HepG2 (cell line): ENCODE measurements around the gene RALY. TPM values are rescaled to one million over a fixed set of nuclear protein-coding genes. Genes with fewer than 3 reads are reported as not detected.

Experiments
- ATAC-seq: fragments of 200-7000 bp; cut with Tn5 transposase; 3 replicates; pipeline ENCODE4 v1.9.1; 2020; ENCODE audit warnings: mild to moderate bottlenecking, moderate library complexity
- BruUV-seq: library from RNA; stranded (reverse); fragments of 400-500 nt; replicated peaks from 2 replicates; lab custom pipeline; 2021; lab: Mats Ljungman, UMichigan
- CTCF ChIA-PET: fragments of 300-600 bp; formaldehyde crosslinking; extraction: SDS; loops from one replicate; lab custom pipeline; 2021; ENCODE audit warnings: low total read pairs, inconsistent platforms, low intra/inter-chr PET ratio; lab: Yijun Ruan, JAX
- POLR2A ChIA-PET: fragments of 350-600 bp; sonication (Branson Sonifier 250); formaldehyde crosslinking; loops from one replicate; lab custom pipeline; 2020; ENCODE audit warnings: antibody characterized with exemption, inconsistent platforms; lab: Yijun Ruan, JAX
- DNase-seq: peaks from one replicate; pipeline ENCODE4 v3.0.0-alpha.2; 2015; ENCODE audit warnings: low spot score
- FAIRE-seq: peaks from 3 replicates; lab custom pipeline; 2011; peaks lifted over from hg19 to GRCh38; lab: Jason Lieb, UNC
- H2AFZ ChIP-seq: one replicate; pipeline ENCODE4 v1.6.1; 2011; ENCODE audit warnings: low read length, inconsistent platforms
- H3K27ac ChIP-seq: fragments of 300-600 bp; 3 replicates; pipeline ENCODE4 v1.8.0; 2011; ENCODE audit warnings: mixed run types, mild to moderate bottlenecking, mixed read lengths, low read length, inconsistent platforms; ENCODE audit not compliant: insufficient read depth; ENCODE audit errors: extremely low read length
- H3K27me3 ChIP-seq, 2 experiments: fragments of 200-600 bp in 1 of 2; 2 replicates in 1 of 2; 3 replicates in 1 of 2; pipeline versions ENCODE4 v1.6.0 to v1.8.0; 2011; ENCODE audit warnings: low read length in 2 of 2, mild to moderate bottlenecking in 2 of 2, moderate library complexity in 2 of 2, inconsistent platforms in 1 of 2; ENCODE audit not compliant: insufficient read depth in 2 of 2, control insufficient read depth in 1 of 2
- H3K36me3 ChIP-seq, 2 experiments: fragments of 200-600 bp in 1 of 2; replicated peaks in 1 of 2; 2 replicates in 1 of 2; 3 replicates in 1 of 2; pipeline versions ENCODE4 v1.5.1 to v1.8.0; 2011; ENCODE audit warnings: low read length in 2 of 2, inconsistent platforms in 1 of 2; ENCODE audit not compliant: insufficient read depth in 2 of 2, control insufficient read depth in 1 of 2
- H3K4me1 ChIP-seq: 2 replicates; pipeline ENCODE4 v1.5.1; 2012; ENCODE audit warnings: low read length, inconsistent platforms; ENCODE audit not compliant: insufficient read depth
- H3K4me2 ChIP-seq: 2 replicates; pipeline ENCODE4 v1.6.0; 2011; ENCODE audit warnings: low read depth, low read length, inconsistent platforms
- H3K4me3 ChIP-seq, 3 experiments: fragments of 200-600 bp in 1 of 3; sonication (generic), shearing (Covaris generic) in 1 of 3; replicated peaks in 1 of 3; 2 replicates each; pipeline ENCODE4 v1.5.1; 2011 to 2016; ENCODE audit warnings: low read length in 3 of 3, inconsistent platforms in 2 of 3, low read depth in 2 of 3, mild to moderate bottlenecking in 2 of 3, control low read depth in 1 of 3, mixed read lengths in 1 of 3; ENCODE audit not compliant: insufficient read depth in 1 of 3
- H3K79me2 ChIP-seq: one replicate; pipeline ENCODE4 v1.6.1; 2011; ENCODE audit warnings: low read length, inconsistent platforms; ENCODE audit not compliant: insufficient read depth
- H3K9ac ChIP-seq: 2 replicates; pipeline ENCODE4 v1.6.0; 2011; ENCODE audit warnings: mild to moderate bottlenecking, low read depth, low read length, inconsistent platforms; ENCODE audit not compliant: insufficient read depth
- H3K9me3 ChIP-seq: 2 replicates; pipeline ENCODE4 v1.5.1; 2012; ENCODE audit warnings: mild to moderate bottlenecking, low read length
- H4K20me1 ChIP-seq: 2 replicates; pipeline ENCODE4 v1.6.0; 2011; ENCODE audit warnings: inconsistent platforms, mild to moderate bottlenecking, low read length, moderate library complexity; ENCODE audit not compliant: insufficient read depth
- DRAP1 ChIP-seq: IDR thresholded peaks from 2 replicates; pipeline ENCODE4 v1.6.1; 2016; ENCODE audit warnings: missing genetic modification reagents, missing compliant biosample characterization
- EP300 ChIP-seq, 3 experiments: sonication (generic) in 1 of 3; formaldehyde crosslinking in 1 of 3; IDR thresholded peaks; 2 replicates each; pipeline versions ENCODE4 v1.5.1 to v1.6.1; 2011 to 2020; ENCODE audit warnings: low read depth in 2 of 3, low read length in 2 of 3, borderline replicate concordance in 1 of 3, improper control_type of control experiment in 1 of 3, mild to moderate bottlenecking in 1 of 3, missing genetic modification reagents in 1 of 3, moderate library complexity in 1 of 3
- FOXA1 ChIP-seq, 2 experiments: fragments of 450-650 bp in 1 of 2; sonication (generic) in 1 of 2; formaldehyde crosslinking in 1 of 2; IDR thresholded peaks; 2 replicates each; pipeline versions ENCODE4 v1.4.0 to v1.6.1; 2016 to 2020; ENCODE audit warnings: missing genetic modification reagents in 1 of 2
- FOXK1 ChIP-seq: sonication (generic); formaldehyde crosslinking; IDR thresholded peaks from 2 replicates; pipeline ENCODE4 v1.4.0; 2020; ENCODE audit warnings: low read depth, missing genetic modification reagents, borderline replicate concordance
- FOXP1 ChIP-seq, 2 experiments: fragments of 450-650 bp in 1 of 2; IDR thresholded peaks; 2 replicates each; pipeline ENCODE4 v1.6.1; 2017 to 2018; ENCODE audit warnings: antibody characterized with exemption in 1 of 2
- MYNN ChIP-seq: sonication (generic); formaldehyde crosslinking; IDR thresholded peaks from 2 replicates; pipeline ENCODE4 v1.4.0; 2020; ENCODE audit warnings: mild to moderate bottlenecking, low read depth, missing genetic modification reagents
- NFYB ChIP-seq: sonication (generic); formaldehyde crosslinking; IDR thresholded peaks from 2 replicates; pipeline ENCODE4 v1.4.0; 2020; ENCODE audit warnings: missing genetic modification reagents
- TBX2 ChIP-seq: sonication (generic); formaldehyde crosslinking; IDR thresholded peaks from 2 replicates; pipeline ENCODE4 v1.5.0; 2020; ENCODE audit warnings: missing genetic modification reagents, mild to moderate bottlenecking, borderline replicate concordance
- THYN1 ChIP-seq: sonication (generic); formaldehyde crosslinking; IDR thresholded peaks from 2 replicates; pipeline ENCODE4 v1.8.1; 2023; ENCODE audit warnings: low read depth, mild to moderate bottlenecking, moderate library complexity, missing genetic modification reagents, borderline replicate concordance
- ZFX ChIP-seq: sonication (generic); formaldehyde crosslinking; IDR thresholded peaks from 2 replicates; pipeline ENCODE4 v1.4.0; 2020; ENCODE audit warnings: mild to moderate bottlenecking, low read depth, missing genetic modification reagents, moderate library complexity
- ZNF230 ChIP-seq: sonication (generic); formaldehyde crosslinking; IDR thresholded peaks from 2 replicates; pipeline ENCODE4 v1.4.0; 2020; ENCODE audit warnings: mild to moderate bottlenecking, missing genetic modification reagents
- ZNF292 ChIP-seq: sonication (generic); formaldehyde crosslinking; IDR thresholded peaks from 2 replicates; pipeline ENCODE4 v1.8.1; 2022; ENCODE audit warnings: mild to moderate bottlenecking, low read depth, missing genetic modification reagents, borderline replicate concordance
- WGBS: methylation state at CpG from one replicate; pipeline ENCODE4 v1.1.6; 2017; ENCODE audit warnings: low lambda C conversion rate; 5-methylcytosine and 5-hydroxymethylcytosine counted together
- in situ Hi-C: cut with HindIII; loops from 2 replicates; pipeline ENCODE4 v1.10.0; 2017; ENCODE audit warnings: low pct_unique_long_range_greater_than_20kb; ENCODE audit not compliant: extremely low pct_ligation_motif_present
- intact Hi-C: fragments of 100-400 bp; cut with micrococcal nuclease; formaldehyde crosslinking; loops from one replicate; pipeline ENCODE4 v1.10.0; 2022; ENCODE audit not compliant: unreplicated experiment
- polyA plus RNA-seq, 8 experiments: library from polyadenylated mRNA; depleted of rRNA in 3 of 8; stranded (reverse) in 7 of 8; unstranded in 1 of 8; fragments of >200 nt; fragmentation: Illumina TruSeq in 4 of 8; extraction: Trizol in 4 of 8; gene quantifications; 2 replicates each; pipeline versions ENCODE4 v1.2.1 to v1.2.3, GENCODE V29; 2011 to 2016; ENCODE audit warnings: low read depth in 4 of 8, missing spikeins in 1 of 8, mixed read lengths in 1 of 8; ENCODE audit not compliant: insufficient read depth in 1 of 8
- total RNA-seq, 5 experiments: library from RNA; depleted of rRNA; stranded (reverse); fragments of >200 nt; fragmentation: Illumina TruSeq; extraction: Trizol; gene quantifications; 2 replicates each; pipeline ENCODE4 v1.2.3, GENCODE V29; 2016; ENCODE audit warnings: low read depth in 1 of 5
- TF ChIP-seq, protein P1 (sequence below): IDR thresholded peaks from 2 replicates; pipeline ENCODE4 v1.4.0; 2020; ENCODE audit warnings: mild to moderate bottlenecking, missing genetic modification reagents
- TF ChIP-seq, protein P2 (sequence below): sonication (generic); formaldehyde crosslinking; conservative IDR thresholded peaks from 2 replicates; pipeline ENCODE4 v1.4.0; 2020; ENCODE audit warnings: mild to moderate bottlenecking, missing genetic modification reagents, moderate library complexity

Gene RALY
- total and polyA plus RNA-seq, 2 of the 13 experiments (the other 11 are each of a cell fraction or from before 2014, with no cell fraction given): 178 to 186 TPM

DNA sequence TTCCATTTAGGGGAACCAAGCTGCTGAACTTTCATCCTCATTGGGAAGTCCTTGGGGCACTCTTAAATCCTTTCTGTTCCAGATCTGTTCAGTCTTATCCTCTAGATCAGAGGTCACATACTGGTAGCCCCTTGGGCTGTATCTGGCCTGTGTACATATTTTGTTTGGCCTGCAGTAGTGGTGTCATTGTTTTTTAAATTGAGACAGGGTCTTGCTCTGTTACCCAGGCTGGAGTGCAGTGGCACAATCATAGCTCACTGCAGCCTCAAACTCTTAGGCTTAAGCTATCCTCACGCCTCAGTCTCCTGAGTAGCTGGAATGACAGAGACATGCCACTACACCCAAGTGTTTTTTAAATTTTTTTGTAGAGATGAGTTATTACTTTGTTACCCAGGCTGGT is 14.8 kb downstream of the RALY start:
- no TSS peak for BruUV-seq
- Histone ChIP-seq H3K4me3 (no peak overlapping the region; a peak in 1 of 6 replicates), H3K27me3 (no peaks in the 10 kb centered on the region), H3K4me1 (peaks cover 98% of the 10 kb centered on the region), H3K27ac (peak overlapping the region; percentile 32), H3K79me2 (peaks cover 92% of the 10 kb centered on the region), H3K9me3 (no peaks in the 10 kb centered on the region), H4K20me1 (peaks cover 40% of the 10 kb centered on the region), H2AFZ (no peak overlapping the region), H3K4me2 (peak overlapping the region; percentile 33), H3K36me3 (no peaks in the 10 kb centered on the region), H3K9ac (no peak overlapping the region)
- ATAC-seq: no peak
- ChIA-PET CTCF (no interaction called here), POLR2A (interaction anchor here (1.0 to 12.7 kb wide), 3 partner anchors 8 to 104 kb away, joined by 3 to 315 read pairs (median 3); partner anchors contain the start of genes EIF2S2 and RALY)
- in situ Hi-C loops (no loop called here), intact Hi-C loops (no loop called here)
- 93% methylated on average over 1 of the region's 1 CpG for WGBS
- DNase-seq: no peak
- FAIRE-seq: peak; percentile 34
- TF ChIP-seq, protein P1, sequence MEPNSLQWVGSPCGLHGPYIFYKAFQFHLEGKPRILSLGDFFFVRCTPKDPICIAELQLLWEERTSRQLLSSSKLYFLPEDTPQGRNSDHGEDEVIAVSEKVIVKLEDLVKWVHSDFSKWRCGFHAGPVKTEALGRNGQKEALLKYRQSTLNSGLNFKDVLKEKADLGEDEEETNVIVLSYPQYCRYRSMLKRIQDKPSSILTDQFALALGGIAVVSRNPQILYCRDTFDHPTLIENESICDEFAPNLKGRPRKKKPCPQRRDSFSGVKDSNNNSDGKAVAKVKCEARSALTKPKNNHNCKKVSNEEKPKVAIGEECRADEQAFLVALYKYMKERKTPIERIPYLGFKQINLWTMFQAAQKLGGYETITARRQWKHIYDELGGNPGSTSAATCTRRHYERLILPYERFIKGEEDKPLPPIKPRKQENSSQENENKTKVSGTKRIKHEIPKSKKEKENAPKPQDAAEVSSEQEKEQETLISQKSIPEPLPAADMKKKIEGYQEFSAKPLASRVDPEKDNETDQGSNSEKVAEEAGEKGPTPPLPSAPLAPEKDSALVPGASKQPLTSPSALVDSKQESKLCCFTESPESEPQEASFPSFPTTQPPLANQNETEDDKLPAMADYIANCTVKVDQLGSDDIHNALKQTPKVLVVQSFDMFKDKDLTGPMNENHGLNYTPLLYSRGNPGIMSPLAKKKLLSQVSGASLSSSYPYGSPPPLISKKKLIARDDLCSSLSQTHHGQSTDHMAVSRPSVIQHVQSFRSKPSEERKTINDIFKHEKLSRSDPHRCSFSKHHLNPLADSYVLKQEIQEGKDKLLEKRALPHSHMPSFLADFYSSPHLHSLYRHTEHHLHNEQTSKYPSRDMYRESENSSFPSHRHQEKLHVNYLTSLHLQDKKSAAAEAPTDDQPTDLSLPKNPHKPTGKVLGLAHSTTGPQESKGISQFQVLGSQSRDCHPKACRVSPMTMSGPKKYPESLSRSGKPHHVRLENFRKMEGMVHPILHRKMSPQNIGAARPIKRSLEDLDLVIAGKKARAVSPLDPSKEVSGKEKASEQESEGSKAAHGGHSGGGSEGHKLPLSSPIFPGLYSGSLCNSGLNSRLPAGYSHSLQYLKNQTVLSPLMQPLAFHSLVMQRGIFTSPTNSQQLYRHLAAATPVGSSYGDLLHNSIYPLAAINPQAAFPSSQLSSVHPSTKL (CRISPR knock-in tag): 0 out of 2 replicates have a peak, but pooled peaks have one; percentile 52
- TF ChIP-seq, protein P2, sequence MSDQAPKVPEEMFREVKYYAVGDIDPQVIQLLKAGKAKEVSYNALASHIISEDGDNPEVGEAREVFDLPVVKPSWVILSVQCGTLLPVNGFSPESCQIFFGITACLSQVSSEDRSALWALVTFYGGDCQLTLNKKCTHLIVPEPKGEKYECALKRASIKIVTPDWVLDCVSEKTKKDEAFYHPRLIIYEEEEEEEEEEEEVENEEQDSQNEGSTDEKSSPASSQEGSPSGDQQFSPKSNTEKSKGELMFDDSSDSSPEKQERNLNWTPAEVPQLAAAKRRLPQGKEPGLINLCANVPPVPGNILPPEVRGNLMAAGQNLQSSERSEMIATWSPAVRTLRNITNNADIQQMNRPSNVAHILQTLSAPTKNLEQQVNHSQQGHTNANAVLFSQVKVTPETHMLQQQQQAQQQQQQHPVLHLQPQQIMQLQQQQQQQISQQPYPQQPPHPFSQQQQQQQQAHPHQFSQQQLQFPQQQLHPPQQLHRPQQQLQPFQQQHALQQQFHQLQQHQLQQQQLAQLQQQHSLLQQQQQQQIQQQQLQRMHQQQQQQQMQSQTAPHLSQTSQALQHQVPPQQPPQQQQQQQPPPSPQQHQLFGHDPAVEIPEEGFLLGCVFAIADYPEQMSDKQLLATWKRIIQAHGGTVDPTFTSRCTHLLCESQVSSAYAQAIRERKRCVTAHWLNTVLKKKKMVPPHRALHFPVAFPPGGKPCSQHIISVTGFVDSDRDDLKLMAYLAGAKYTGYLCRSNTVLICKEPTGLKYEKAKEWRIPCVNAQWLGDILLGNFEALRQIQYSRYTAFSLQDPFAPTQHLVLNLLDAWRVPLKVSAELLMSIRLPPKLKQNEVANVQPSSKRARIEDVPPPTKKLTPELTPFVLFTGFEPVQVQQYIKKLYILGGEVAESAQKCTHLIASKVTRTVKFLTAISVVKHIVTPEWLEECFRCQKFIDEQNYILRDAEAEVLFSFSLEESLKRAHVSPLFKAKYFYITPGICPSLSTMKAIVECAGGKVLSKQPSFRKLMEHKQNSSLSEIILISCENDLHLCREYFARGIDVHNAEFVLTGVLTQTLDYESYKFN (CRISPR knock-in tag): peak; percentile 64
- peak; percentile 44; the same call in 1 of the 2 replicates for TF ChIP-seq ZFX (CRISPR knock-in tag)
- TF ChIP-seq EP300 (IDR thresholded peaks at IDR 0.05; ENCODE audit: low read depth in 2 of 2, low read length in 2 of 2): peak in 1 of 2 experiments; percentile 25; a peak in 1 of 4 replicates
- TF ChIP-seq EP300 (CRISPR knock-in tag; IDR thresholded peaks at IDR 0.05; ENCODE audit: borderline replicate concordance): no peak
- TF ChIP-seq ZNF292 (CRISPR knock-in tag): 0 out of 2 replicates have a peak, but pooled peaks have one; percentile 18
- TF ChIP-seq FOXK1 (CRISPR knock-in tag): peak; percentile 36; the same call in 1 of the 2 replicates
- 0 out of 2 replicates have a peak, but pooled peaks have one; percentile 43 for TF ChIP-seq ZNF230 (CRISPR knock-in tag)
- 0 out of 2 replicates have a peak, but pooled peaks have one; percentile 38 for TF ChIP-seq TBX2 (CRISPR knock-in tag)
- no peak for TF ChIP-seq DRAP1 (CRISPR knock-in tag)
- TF ChIP-seq FOXA1 (IDR thresholded peaks at IDR 0.05): no peak
- TF ChIP-seq FOXA1 (CRISPR knock-in tag; IDR thresholded peaks at IDR 0.05): peak; percentile 23; the same call in 1 of the 2 replicates
- TF ChIP-seq NFYB (CRISPR knock-in tag): no peak
- no peak for TF ChIP-seq FOXP1 (IDR thresholded peaks at IDR 0.05)
- TF ChIP-seq FOXP1 (CRISPR knock-in tag; IDR thresholded peaks at IDR 0.05): peak; percentile 26; the same call in 1 of the 2 replicates
- no peak for TF ChIP-seq MYNN (CRISPR knock-in tag)
- no peak for TF ChIP-seq THYN1 (CRISPR knock-in tag)
